ENCODE data around the gene SPON2.

DNA sequence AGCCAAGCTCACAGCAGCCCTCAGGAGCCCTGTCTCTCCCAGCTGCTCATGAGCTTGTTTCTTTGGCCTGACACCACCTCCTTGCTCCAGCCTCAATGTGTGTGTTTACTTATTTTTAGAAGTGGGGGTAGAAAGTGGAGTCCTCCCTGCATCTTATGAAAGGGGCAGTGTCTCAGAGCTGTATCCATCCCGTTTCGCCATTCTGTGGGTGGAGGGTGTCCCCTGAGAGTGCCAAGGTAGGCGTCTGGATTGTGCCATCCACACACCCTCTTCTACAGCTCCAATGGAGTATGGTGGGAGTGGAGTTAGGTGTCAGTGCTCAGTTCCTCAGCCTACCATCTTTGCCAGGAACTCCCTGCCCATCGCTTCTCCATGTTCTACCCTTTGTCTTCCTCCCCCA lies 8.3 kb downstream of the SPON2 start:
- TF ChIP-seq, protein P1, sequence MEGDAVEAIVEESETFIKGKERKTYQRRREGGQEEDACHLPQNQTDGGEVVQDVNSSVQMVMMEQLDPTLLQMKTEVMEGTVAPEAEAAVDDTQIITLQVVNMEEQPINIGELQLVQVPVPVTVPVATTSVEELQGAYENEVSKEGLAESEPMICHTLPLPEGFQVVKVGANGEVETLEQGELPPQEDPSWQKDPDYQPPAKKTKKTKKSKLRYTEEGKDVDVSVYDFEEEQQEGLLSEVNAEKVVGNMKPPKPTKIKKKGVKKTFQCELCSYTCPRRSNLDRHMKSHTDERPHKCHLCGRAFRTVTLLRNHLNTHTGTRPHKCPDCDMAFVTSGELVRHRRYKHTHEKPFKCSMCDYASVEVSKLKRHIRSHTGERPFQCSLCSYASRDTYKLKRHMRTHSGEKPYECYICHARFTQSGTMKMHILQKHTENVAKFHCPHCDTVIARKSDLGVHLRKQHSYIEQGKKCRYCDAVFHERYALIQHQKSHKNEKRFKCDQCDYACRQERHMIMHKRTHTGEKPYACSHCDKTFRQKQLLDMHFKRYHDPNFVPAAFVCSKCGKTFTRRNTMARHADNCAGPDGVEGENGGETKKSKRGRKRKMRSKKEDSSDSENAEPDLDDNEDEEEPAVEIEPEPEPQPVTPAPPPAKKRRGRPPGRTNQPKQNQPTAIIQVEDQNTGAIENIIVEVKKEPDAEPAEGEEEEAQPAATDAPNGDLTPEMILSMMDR (conservative IDR thresholded peaks at IDR 0.05; ENCODE audit: low read depth, low read length): no peak
- no peak for TF ChIP-seq RAD21 (IDR thresholded peaks at IDR 0.05; ENCODE audit: low read length)
- TF ChIP-seq CEBPB (IDR thresholded peaks at IDR 0.05; ENCODE audit: low read depth, low read length): no peak
- no peak for TF ChIP-seq POLR2A (IDR thresholded peaks at IDR 0.05; ENCODE audit: low read depth, low read length)
- TF ChIP-seq RFX5 (IDR thresholded peaks at IDR 0.05; ENCODE audit: low read depth, low read length): no peak
- no peak for TF ChIP-seq CHD1 (IDR thresholded peaks at IDR 0.05; ENCODE audit: low read depth, low read length)
- TF ChIP-seq, protein P2, sequence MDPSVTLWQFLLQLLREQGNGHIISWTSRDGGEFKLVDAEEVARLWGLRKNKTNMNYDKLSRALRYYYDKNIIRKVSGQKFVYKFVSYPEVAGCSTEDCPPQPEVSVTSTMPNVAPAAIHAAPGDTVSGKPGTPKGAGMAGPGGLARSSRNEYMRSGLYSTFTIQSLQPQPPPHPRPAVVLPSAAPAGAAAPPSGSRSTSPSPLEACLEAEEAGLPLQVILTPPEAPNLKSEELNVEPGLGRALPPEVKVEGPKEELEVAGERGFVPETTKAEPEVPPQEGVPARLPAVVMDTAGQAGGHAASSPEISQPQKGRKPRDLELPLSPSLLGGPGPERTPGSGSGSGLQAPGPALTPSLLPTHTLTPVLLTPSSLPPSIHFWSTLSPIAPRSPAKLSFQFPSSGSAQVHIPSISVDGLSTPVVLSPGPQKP (IDR thresholded peaks at IDR 0.05; ENCODE audit: borderline replicate concordance, low read depth, low read length): no peak

All from IMR-90 (cell line).